Prostate gland (tissue), 2 donors: Measurements from ENCODE around the gene RBM10.

Experiments
- CTCF ChIP-seq, 4 experiments: fragments of 200-600 bp in 2 of 4; fragments of 450-650 bp in 2 of 4; sonication (generic) in 2 of 4; IDR thresholded peaks; 1 replicate in 3 of 4; 2 replicates in 1 of 4; pipeline ENCODE4 v1.5.1; 2016 to 2019; ENCODE audit warnings: antibody characterized with exemption in 4 of 4, mild to moderate bottlenecking in 2 of 4, moderate library complexity in 2 of 4
- POLR2A ChIP-seq: fragments of 450-650 bp; IDR thresholded peaks from one replicate; pipeline ENCODE4 v1.6.1; 2016; ENCODE audit warnings: antibody characterized with exemption, mild to moderate bottlenecking
- POLR2AphosphoS5 ChIP-seq: sonication (generic); formaldehyde crosslinking; IDR thresholded peaks from one replicate; pipeline ENCODE4 v1.6.1; 2017; ENCODE audit warnings: antibody characterized with exemption

- TF ChIP-seq CTCF (IDR thresholded peaks at IDR 0.05) (no peak), POLR2A (no peak), POLR2AphosphoS5 (no peak)
These were observed 63.1 kb downstream of the RBM10 start for GRCh38 chrX:47208108-47208507.
